ENCODE results near the gene PEAK1. TPM values are rescaled to one million over a fixed set of nuclear protein-coding genes. Genes with fewer than 3 reads are reported as not detected.

PEAK1 gene
- polyA plus RNA-seq, 1 experiment = 40.7 TPM

- TF ChIP-seq CTCF (IDR thresholded peaks at IDR 0.05; ENCODE audit: insufficient read depth, low read depth, low read length) = no peak
- Histone ChIP-seq H3K4me3 (ENCODE audit: low read depth, low read length) (no peak overlapping the region), H3K36me3 (ENCODE audit: control insufficient read depth, insufficient read depth, low read length) (no peaks in the 10 kb centered on the region), H3K27me3 (ENCODE audit: control insufficient read depth, insufficient read depth, low read length) (no peaks in the 10 kb centered on the region; the same call in 1 of the 2 replicates)
- DNase-seq (ENCODE audit: low read depth) = no peak
- ChIA-PET POLR2A (no interaction called here), CTCF (interaction anchor here (1.1 to 1.6 kb wide), 2 partner anchors 14 to 24 kb away, joined by 3 to 4 read pairs; no protein-coding TSS in a partner anchor)
Observed at GRCh38 chr15:77083381-77084160, 336.3 kb downstream of the PEAK1 start.

- no peak for TF ChIP-seq CTCF (IDR thresholded peaks at IDR 0.05; ENCODE audit: insufficient read depth, low read depth, low read length)
- no peak for DNase-seq (ENCODE audit: low read depth)
- no peak overlapping the region for H3K4me3 ChIP-seq (ENCODE audit: low read depth, low read length)
- H3K27me3 ChIP-seq (ENCODE audit: control insufficient read depth, insufficient read depth, low read length) = no peaks in the 10 kb centered on the region; the same call in 1 of the 2 replicates
- CTCF ChIA-PET = interaction anchor here (1.1 to 1.6 kb wide), 2 partner anchors 16 to 25 kb away, joined by 3 to 4 read pairs; no protein-coding TSS in a partner anchor
- POLR2A ChIA-PET = interaction anchor here (0.6 kb wide), 1 partner anchor 547 kb away, joined by 3 read pairs; no protein-coding TSS in a partner anchor
- no peaks in the 10 kb centered on the region for H3K36me3 ChIP-seq (ENCODE audit: control insufficient read depth, insufficient read depth, low read length)
Observed at GRCh38 chr15:77081971-77082370, 337.9 kb downstream of the PEAK1 start.

- no peak for DNase-seq (ENCODE audit: low read depth)
- no peaks in the 10 kb centered on the region for H3K36me3 ChIP-seq (ENCODE audit: control insufficient read depth, insufficient read depth, low read length)
- peaks cover 11% of the 10 kb centered on the region for H3K27me3 ChIP-seq (ENCODE audit: control insufficient read depth, insufficient read depth, low read length)
- CTCF ChIA-PET = interaction anchor here (1.5 kb wide), 1 partner anchor 467 kb away, joined by 4 read pairs; no protein-coding TSS in a partner anchor
- POLR2A ChIA-PET = no interaction called here
- TF ChIP-seq CTCF (IDR thresholded peaks at IDR 0.05; ENCODE audit: insufficient read depth, low read depth, low read length) = no peak
- H3K4me3 ChIP-seq (ENCODE audit: low read depth, low read length) = no peak overlapping the region
Observed at GRCh38 chr15:77076323-77076915, 343.5 kb downstream of the PEAK1 start.

GRCh38 chr15:77075528-77075927, 344.4 kb downstream of the PEAK1 start:
- Histone ChIP-seq H3K27me3 (ENCODE audit: control insufficient read depth, insufficient read depth, low read length) (peaks cover 11% of the 10 kb centered on the region), H3K4me3 (ENCODE audit: low read depth, low read length) (no peak overlapping the region), H3K36me3 (ENCODE audit: control insufficient read depth, insufficient read depth, low read length) (no peaks in the 10 kb centered on the region)
- TF ChIP-seq CTCF (IDR thresholded peaks at IDR 0.05; ENCODE audit: insufficient read depth, low read depth, low read length) = no peak
- ChIA-PET CTCF (interaction anchor here (1.5 kb wide), 1 partner anchor 468 kb away, joined by 4 read pairs; no protein-coding TSS in a partner anchor), POLR2A (no interaction called here)
- no peak for DNase-seq (ENCODE audit: low read depth)

GRCh38 chr15:77074350-77074749, 345.6 kb downstream of the PEAK1 start:
- Histone ChIP-seq H3K27me3 (ENCODE audit: control insufficient read depth, insufficient read depth, low read length) (peaks cover 11% of the 10 kb centered on the region), H3K36me3 (ENCODE audit: control insufficient read depth, insufficient read depth, low read length) (no peaks in the 10 kb centered on the region), H3K4me3 (ENCODE audit: low read depth, low read length) (no peak overlapping the region)
- DNase-seq (ENCODE audit: low read depth) = no peak
- TF ChIP-seq CTCF (IDR thresholded peaks at IDR 0.05; ENCODE audit: insufficient read depth, low read depth, low read length) = no peak
- CTCF ChIA-PET = no interaction called here
- POLR2A ChIA-PET = no interaction called here
